Suprapubic skin (tissue), 3 donors: Measurements from ENCODE around the gene RBPJL.

Experiments
- EP300 ChIP-seq: sonication (generic); formaldehyde crosslinking; IDR thresholded peaks from one replicate; pipeline ENCODE4 v1.6.1; 2017; ENCODE audit warnings: antibody characterized with exemption
- POLR2A ChIP-seq, 2 donors: fragments of 450-650 bp; IDR thresholded peaks; one replicate each; pipeline ENCODE4 v1.6.1; 2017; ENCODE audit warnings: antibody characterized with exemption in 2 of 2, mild to moderate bottlenecking in 2 of 2, moderate library complexity in 2 of 2
- TF ChIP-seq, protein P1 (sequence below), 2 donors: fragments of 200-600 bp in 1 of 2; fragments of 450-650 bp in 1 of 2; sonication (generic) in 1 of 2; IDR thresholded peaks; one replicate each; pipeline ENCODE4 v1.5.1; 2016 to 2019; ENCODE audit warnings: antibody characterized with exemption in 2 of 2, mild to moderate bottlenecking in 1 of 2, moderate library complexity in 1 of 2

DNA sequence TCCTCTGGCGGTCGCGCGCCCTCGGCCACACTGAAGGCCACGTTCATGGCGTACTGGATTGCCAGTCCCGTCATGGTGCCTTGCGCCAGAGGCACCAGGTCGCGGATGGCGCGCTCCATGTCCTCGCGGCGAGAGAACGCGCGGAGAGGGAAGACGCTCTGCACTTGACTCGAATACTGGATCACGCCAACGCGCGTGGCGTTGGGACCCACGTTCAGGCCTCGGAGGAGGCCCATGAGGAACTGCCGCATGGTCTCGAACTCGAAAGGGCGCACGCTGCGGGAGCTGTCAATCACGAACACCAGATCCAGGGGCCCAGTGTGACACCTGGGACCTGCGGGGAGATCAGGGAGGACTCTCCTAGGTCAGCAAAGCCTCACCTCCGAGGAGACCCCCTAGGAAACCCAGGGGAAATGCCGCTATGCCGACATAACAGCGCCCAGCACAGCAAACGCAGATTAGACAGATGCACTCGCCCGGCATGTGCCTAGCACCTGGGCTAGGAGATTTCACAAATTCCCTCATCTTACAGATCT, 2.1 kb upstream of the RBPJL start:
- TF ChIP-seq, protein P1, sequence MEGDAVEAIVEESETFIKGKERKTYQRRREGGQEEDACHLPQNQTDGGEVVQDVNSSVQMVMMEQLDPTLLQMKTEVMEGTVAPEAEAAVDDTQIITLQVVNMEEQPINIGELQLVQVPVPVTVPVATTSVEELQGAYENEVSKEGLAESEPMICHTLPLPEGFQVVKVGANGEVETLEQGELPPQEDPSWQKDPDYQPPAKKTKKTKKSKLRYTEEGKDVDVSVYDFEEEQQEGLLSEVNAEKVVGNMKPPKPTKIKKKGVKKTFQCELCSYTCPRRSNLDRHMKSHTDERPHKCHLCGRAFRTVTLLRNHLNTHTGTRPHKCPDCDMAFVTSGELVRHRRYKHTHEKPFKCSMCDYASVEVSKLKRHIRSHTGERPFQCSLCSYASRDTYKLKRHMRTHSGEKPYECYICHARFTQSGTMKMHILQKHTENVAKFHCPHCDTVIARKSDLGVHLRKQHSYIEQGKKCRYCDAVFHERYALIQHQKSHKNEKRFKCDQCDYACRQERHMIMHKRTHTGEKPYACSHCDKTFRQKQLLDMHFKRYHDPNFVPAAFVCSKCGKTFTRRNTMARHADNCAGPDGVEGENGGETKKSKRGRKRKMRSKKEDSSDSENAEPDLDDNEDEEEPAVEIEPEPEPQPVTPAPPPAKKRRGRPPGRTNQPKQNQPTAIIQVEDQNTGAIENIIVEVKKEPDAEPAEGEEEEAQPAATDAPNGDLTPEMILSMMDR (IDR thresholded peaks at IDR 0.05): no peak
- no peak for TF ChIP-seq EP300
- TF ChIP-seq POLR2A (IDR thresholded peaks at IDR 0.05): no peak
